HG03139 (cell line): ENCODE measurements around the gene CACNG4.
A peak's percentile ranks its signal among the peaks of the same experiment; 100 is the strongest.

Experiments used
- ATAC-seq: cut with Tn5 transposase; IDR thresholded peaks from one replicate; pipeline ENCODE4 v1.9.1; 2021; ENCODE audit not compliant: unreplicated experiment

Gene CACNG4

DNA sequence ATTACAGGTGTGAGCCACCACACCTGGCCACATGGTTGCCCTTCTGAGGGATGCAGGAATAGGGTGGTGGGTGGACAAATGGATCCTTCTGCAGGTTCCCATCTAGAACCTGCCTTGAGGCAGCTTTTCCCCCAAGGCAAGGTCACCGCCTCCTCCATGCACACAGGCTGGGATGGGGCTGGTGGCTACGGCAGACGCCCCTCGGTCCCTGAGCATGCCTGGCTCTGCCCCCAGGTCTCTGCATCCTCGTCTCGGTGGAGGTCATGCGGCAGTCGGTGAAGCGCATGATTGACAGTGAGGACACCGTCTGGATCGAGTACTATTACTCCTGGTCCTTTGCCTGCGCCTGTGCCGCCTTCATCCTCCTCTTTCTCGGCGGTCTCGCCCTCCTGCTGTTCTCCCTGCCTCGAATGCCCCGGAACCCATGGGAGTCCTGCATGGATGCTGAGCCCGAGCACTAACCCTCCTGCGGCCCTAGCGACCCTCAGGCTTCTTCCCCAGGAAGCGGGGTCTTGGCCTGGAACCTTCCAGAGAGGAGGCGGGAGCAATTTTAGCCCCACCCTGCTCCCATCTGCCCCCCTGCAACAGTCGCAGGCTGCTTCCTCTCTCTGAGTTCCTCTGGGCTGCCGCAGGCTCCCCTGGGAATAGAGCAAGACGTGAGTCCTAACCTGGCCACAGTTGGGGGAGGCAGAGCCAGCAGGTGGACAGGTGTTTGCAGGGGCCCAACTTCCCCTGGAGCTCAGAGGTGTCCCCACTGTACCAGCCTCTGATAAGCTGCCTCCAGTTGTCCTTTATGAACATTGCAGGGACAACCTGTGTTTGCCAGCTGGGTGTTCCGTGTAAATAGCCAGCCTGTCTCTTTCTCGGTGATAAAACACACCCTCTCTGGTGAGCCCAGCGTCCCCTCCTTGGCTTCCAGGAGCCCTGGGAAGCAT is 91.6 kb downstream of the CACNG4 start:
- ATAC-seq, result no peak

DNA sequence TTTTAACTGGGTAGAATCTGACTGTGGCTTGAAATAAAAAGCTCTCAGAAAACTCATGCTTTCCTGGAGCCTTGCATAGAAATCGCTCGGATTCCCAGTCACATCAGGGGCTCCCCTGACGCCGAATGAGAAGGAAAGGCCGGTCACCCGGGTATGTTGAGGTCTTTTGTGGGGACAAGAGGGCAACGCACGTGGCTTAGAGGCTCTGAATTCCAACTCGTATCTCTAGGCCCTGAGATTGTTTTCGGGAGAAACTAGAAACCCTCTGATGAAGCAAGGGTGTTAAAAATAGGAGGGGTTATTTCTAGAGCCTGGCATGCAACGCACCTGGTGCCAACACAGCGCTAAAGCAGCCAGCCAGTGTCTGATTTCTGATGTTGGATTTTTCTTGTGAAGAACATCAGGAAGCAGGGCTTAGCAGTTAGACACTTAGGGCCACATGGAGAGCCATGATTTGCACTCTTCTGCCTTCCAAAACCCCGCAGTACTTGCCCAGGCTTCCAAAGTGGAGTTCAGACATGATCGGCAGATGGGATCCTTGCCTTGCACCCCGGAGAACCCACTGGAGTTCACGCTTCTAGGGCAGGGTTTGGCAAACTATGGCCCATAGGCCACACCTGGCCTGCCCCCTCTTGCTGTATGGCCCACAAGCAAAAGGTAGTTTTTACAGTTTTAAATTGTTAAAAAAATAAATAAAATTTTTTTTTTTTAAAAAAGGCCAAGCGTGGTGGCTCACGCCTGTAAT is 92.4 kb downstream of the CACNG4 start:
- no peak for ATAC-seq

DNA sequence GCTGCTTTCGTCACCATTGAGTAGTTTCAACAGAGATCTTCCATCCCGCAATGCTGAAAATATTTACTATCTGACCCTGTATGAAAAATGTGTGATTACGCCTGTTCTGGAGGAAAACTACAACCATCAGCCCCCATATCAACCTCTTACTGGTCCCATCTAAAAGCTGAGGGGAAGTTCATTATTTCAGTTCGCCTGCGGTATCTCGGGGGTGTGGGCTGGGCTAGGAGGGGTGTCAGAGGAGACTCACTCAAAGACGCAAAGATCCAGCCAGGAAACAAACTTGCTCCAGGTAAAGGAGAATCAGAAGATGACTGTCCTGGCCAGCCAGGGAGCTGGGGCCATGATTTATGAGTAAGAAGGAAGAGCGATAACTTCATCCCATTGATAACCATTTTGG is 93.5 kb downstream of the CACNG4 start:
- no peak for ATAC-seq

DNA sequence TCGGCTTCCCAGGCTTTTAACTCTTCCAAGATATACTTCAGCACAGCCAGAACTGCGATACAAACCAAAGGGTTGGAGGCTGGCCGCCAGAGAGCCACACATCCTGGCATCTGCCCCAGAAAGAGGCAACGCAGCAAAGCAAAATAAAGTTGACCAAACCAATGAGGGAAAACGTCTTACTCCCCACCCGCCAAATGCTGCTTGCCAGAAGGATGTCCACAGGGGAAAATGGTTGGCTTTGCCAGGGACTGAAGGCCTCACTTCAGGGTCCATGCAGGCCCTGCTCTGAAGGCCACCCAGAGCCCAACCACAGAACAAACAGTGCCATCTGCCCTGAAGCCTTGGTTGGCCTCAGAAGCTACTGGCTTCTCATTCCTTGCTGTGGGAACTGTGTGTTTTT is 94.9 kb downstream of the CACNG4 start:
- no peak for ATAC-seq

DNA sequence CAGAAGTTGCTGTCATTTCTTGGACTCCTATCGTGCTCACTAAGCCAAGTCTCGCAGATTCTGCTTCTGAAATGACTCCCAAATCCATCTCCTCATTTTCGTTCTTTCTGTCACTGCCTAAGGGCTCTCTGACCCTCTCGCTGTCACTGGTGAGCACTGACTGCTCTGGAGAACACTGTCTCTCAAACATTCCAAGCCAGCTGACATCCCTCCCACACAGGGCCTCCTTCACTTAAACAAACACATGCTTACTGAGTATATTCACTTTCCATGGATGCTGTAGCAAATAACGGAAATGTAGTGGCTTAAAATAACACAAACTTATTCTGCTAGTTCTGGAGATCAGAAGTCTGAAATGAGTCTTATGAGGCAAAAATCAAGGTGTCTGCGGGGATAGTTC is 98.6 kb downstream of the CACNG4 start:
- no peak for ATAC-seq

DNA sequence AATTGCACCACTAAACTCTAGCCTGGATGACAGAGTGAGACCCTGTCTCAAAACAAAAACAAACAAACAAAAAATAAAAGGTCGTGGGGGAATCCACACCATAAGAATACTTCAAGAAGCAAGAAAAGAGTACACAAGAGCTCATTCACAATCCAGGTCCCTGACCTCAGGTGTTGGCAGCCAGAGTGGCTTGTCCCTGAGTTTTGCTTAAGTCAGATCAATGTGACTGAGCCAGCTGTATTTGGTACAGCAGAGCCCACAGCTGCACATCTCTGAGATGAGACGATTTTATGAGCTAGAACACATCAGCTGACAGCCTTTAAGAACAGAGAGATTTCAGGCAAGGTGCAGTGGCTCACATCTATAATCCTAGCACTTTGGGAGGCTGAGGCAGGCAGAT is 102.2 kb downstream of the CACNG4 start:
- ATAC-seq, result no peak

DNA sequence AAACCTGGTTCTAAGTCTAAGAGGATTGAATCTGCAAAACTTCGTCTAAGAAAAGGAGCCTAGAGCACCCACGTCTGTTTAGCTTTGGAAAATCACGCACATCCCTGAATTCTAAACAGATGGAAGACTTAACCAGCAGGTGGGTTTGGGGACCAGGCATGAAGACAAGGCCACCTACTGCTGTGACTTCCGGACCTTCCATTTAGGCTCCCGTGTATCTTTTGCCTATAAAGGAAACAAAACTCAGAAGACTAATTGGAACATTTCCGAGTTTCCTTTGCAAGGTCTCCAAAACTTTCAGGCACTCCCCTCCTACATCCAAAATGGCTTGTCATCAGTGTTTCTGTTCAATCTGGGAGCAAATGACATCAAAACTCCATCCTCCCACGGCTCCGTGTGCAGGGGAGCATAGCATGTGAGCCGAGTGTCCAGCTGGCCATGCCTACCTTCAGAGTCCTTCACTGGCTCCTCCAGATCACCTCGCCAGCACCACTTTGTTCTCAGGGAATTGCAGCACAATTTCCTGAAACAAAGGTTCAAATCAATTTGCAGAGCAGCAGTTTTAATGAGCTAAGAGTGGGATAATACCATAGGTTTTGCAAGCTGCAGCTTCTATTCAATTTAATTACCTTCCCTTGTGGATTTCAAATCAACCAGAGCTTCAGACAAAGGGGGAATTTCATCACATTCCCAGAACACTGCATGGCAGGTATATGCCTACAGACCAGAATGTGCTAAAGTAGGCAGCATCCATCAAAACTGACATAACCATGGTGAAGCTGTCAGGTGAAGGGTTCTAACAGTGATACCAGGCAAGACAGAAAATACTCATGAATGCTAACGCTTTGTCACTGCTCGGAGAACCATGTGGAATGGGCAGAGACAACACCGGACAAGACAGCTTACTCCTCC is 103.3 kb downstream of the CACNG4 start:
- ATAC-seq, result no peak

GRCh38 chr17:67068999-67069398 is 104.5 kb downstream of the CACNG4 start:
- ATAC-seq, result no peak

DNA sequence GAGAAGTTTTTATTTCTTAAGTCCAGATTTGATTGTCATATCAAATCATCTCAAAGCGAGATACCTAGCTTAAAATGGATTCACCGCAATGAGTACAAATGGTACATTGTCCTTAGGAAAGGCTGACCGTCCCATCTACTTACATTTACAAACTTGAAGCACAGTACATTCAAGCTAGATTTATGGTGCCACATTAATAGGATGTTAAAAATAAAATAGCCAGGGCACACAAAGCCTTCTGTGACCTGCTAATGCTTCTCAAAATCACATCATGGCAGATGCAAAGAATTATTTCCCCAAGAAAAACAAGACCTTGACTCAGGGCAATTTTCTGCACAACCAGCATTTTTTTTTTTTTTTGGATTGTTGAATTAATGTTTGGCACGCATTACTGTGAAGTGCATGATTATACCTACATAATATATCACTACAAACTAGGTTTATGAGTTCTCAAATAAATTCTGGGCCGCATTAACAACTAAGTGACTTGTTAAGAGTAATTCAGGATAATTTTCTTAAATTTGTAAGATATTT is 105.2 kb downstream of the CACNG4 start:
- no peak for ATAC-seq

DNA sequence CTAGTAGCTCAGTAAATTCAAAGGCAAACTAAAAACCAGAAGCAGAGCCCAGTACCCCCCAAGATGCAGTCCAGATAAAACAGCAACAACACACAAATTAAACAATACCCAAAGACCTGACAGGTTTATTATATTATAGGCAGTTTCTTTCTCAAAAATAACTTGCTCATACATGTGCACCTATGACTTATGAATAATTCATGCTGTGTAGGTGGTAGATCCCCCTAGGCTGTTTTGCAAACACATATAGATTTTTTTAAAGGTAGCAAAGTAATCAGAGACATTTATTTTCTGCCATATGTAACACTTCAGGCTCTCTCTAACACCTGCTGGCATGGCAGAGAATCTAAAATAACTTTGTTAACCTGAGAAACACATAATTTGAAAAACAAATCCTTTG is 107.1 kb downstream of the CACNG4 start:
- ATAC-seq, result no peak

DNA sequence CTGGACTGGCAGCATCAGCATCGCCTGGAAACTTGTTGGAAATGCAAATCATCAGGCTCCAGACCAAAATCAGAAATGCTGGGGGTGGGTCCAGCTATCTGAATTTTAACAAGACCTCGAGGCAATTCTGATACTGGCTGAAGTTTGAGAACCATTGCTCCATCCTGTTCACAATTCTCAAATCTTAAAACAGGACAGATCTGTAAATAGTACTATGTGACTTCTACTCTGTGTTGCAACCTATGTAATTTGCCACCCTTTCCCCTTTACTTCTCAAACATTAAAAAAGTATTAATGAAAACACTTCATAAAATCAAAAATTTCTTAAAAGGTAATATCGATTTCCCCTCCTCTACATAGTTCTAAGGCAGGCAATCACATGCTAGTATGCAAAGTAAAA is 108.4 kb downstream of the CACNG4 start:
- ATAC-seq, result no peak

DNA sequence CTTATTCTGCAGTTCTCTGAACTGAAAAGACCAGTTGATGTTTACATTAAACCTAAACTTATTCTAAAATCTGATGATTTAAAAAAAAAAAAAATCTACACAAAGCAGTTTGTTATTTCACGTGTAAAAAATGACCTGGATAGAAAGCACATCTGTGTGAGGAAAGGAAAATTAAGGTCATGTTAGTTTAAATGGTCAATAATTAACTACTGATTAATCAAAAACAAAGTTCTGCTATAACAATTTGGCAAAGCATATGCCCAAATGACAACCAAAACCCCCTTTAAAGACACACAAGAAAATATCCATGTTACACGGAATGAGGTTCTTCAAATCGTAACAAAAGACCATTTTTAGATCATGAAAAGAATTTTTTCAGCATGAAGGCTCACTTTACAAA is 110.3 kb downstream of the CACNG4 start:
- no peak for ATAC-seq

DNA sequence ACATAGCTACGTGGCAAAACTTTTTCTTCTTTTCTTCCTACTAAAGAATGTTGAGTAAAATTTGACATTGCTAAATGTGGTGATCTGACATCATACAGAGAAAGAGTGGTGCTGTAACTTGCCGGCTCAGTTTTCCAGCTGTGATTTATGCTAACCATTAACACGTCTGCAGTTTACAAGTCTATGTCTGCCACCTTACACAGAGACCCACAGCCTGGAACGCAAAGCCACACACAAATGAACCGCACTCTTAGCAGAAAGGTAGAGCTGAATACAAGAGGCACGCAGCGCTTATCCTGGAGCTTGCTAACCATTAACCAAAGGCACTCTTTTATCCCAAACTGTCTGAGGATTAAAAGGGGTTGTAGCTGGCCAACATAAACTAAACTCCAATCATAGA is 111.8 kb downstream of the CACNG4 start:
- no peak for ATAC-seq

DNA sequence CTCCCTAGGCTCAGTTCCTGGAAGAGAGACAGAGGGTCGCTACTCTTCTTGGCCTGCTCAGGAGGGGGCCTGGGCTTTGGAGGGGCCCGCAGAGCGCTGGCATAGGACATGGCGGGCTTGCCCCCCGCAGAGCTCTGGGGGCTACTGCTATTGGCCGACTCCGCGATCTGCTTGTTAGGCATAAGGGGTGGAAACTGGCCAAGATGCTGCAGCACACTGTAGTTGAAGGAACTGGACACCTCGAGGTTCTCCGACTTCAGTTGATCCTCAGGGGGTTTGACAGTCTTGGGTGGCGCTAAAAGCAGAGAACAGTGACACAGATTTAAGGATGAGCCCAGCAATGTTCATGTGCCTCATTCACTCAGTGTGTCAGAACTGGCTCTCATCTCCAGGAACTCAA is 113.8 kb downstream of the CACNG4 start:
- ATAC-seq, result no peak

DNA sequence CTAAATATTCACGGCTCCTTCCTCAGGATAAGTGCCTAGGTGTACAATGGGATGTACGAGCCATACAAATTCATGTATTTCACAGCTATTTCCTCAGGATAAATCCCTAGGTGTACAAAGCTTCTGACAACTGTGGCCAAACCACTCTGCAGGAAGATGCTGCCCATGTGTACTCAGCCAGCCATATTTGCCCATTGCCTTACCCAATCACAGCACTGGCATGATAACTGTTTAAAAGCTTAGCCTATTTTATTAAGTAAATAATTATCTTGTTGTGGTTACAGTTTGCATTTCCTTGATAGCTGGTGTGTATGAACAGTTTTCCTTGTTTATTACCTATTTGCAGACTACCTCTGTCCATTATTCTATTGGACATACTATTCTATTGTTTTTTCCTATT is 115.0 kb downstream of the CACNG4 start:
- ATAC-seq, result no peak

DNA sequence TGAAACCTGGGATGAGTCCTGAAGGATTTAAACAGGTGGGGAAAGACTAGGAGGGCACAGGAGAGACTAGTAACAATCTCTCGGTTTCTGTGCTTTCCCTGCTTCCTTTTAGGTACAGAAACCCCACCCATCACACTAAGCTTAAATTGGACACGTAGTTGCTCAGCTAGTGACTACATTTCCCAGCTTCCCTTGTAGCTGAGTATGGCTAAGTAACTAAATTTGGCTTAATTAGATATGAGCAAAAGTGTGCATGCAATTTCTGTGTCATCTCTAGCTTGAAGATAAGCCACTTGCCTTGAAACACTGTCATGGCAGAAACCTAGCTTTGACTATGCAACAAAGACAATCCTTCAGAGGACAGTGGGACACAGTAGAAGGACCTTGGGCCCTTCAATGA is 116.3 kb downstream of the CACNG4 start:
- ATAC-seq, result no peak

- ATAC-seq, result peak; percentile 82
Observed at GRCh38 chr17:67082107-67082506, 117.6 kb downstream of the CACNG4 start.
